HEK293 (cell line): ENCODE data around the gene SUPT4H1.

ENCODE experiments used
- CTCF ChIA-PET: fragments of 350-600 bp; formaldehyde crosslinking; extraction: SDS; loops from one replicate; lab custom pipeline; 2021; ENCODE audit warnings: antibody characterized with exemption; lab: Yijun Ruan, JAX
- POLR2A ChIA-PET: fragments of 300-600 bp; formaldehyde crosslinking; extraction: SDS; loops from one replicate; lab custom pipeline; 2020; ENCODE audit warnings: antibody characterized with exemption, inconsistent platforms; lab: Yijun Ruan, JAX
- H3K27ac ChIP-seq: fragments of 200-500 bp; sonication (Bioruptor generic); 2 replicates; pipeline ENCODE4 v1.5.1; 2014; ENCODE audit warnings: low read depth, low read length, control low read depth, inconsistent platforms; ENCODE audit errors: extremely low read depth
- H3K36me3 ChIP-seq, 2 experiments: fragments of 200-500 bp in 1 of 2; sonication (Bioruptor generic) in 1 of 2; 1 replicate in 1 of 2; 2 replicates in 1 of 2; pipeline ENCODE4 v1.5.1; 2014 to 2017; ENCODE audit warnings: inconsistent platforms in 2 of 2, low read length in 2 of 2; ENCODE audit not compliant: control insufficient read depth in 2 of 2, insufficient read depth in 1 of 2
- H3K4me1 ChIP-seq: fragments of 200-500 bp; sonication (Bioruptor generic); 2 replicates; pipeline ENCODE4 v1.5.1; 2014; ENCODE audit warnings: mild to moderate bottlenecking, low read length, inconsistent platforms; ENCODE audit not compliant: control insufficient read depth, insufficient read depth
- H3K4me3 ChIP-seq: 2 replicates; pipeline ENCODE4 v1.5.1; 2011; ENCODE audit warnings: low read depth, mild to moderate bottlenecking, control low read depth, low read length, moderate library complexity
- H3K9me3 ChIP-seq: fragments of 200-500 bp; sonication (Bioruptor generic); 2 replicates; pipeline ENCODE4 v1.5.1; 2014; ENCODE audit warnings: low read depth, low read length, inconsistent platforms; ENCODE audit not compliant: control insufficient read depth, insufficient read depth
- CTCF ChIP-seq: fragments of 450-650 bp; formaldehyde crosslinking; IDR thresholded peaks from 2 replicates; pipeline ENCODE4 v1.5.1; 2016; ENCODE audit warnings: missing biosample characterization, missing genetic modification characterization
- FEZF1 ChIP-seq: fragments of 450-650 bp; formaldehyde crosslinking; IDR thresholded peaks from 2 replicates; pipeline ENCODE4 v1.5.1; 2016; ENCODE audit warnings: missing biosample characterization, missing genetic modification characterization
- HIC1 ChIP-seq: fragments of 450-650 bp; formaldehyde crosslinking; IDR thresholded peaks from 2 replicates; pipeline ENCODE4 v1.5.1; 2016; ENCODE audit warnings: missing biosample characterization, missing genetic modification characterization
- OVOL3 ChIP-seq: fragments of 450-650 bp; formaldehyde crosslinking; IDR thresholded peaks from 2 replicates; pipeline ENCODE4 v1.5.1; 2016; ENCODE audit warnings: missing biosample characterization, missing genetic modification characterization
- PBX3 ChIP-seq: sonication (generic); formaldehyde crosslinking; IDR thresholded peaks from 2 replicates; pipeline ENCODE4 v1.8.1; 2022; ENCODE audit warnings: mild to moderate bottlenecking, moderate library complexity, missing genetic modification reagents
- SETDB1 ChIP-seq: IDR thresholded peaks from one replicate; pipeline ENCODE4 v1.6.1; 2017; ENCODE audit warnings: mild to moderate bottlenecking, low read length, moderate library complexity, mixed read lengths; ENCODE audit not compliant: insufficient read length
- SP2 ChIP-seq: fragments of 450-650 bp; formaldehyde crosslinking; IDR thresholded peaks from 2 replicates; pipeline ENCODE4 v1.5.1; 2016; ENCODE audit warnings: missing biosample characterization, missing genetic modification characterization
- TCF7L2 ChIP-seq: IDR thresholded peaks from 2 replicates; pipeline ENCODE4 v1.6.1; 2011; ENCODE audit warnings: low read depth, mild to moderate bottlenecking, inconsistent platforms, low read length, moderate library complexity, borderline replicate concordance
- ZEB2 ChIP-seq: fragments of 450-650 bp; formaldehyde crosslinking; IDR thresholded peaks from 2 replicates; pipeline ENCODE4 v1.5.1; 2016; ENCODE audit warnings: missing biosample characterization, missing genetic modification characterization
- ZNF140 ChIP-seq: fragments of 450-650 bp; formaldehyde crosslinking; IDR thresholded peaks from 2 replicates; pipeline ENCODE4 v1.5.1; 2016; ENCODE audit warnings: missing biosample characterization, missing genetic modification characterization
- ZNF18 ChIP-seq: fragments of 450-650 bp; formaldehyde crosslinking; IDR thresholded peaks from 2 replicates; pipeline ENCODE4 v1.5.1; 2016; ENCODE audit warnings: missing biosample characterization, missing genetic modification characterization
- ZNF335 ChIP-seq: fragments of 450-650 bp; formaldehyde crosslinking; conservative IDR thresholded peaks from 2 replicates; pipeline ENCODE4 v1.5.1; 2016; ENCODE audit warnings: missing biosample characterization, missing genetic modification characterization
- ZNF571 ChIP-seq: fragments of 450-650 bp; formaldehyde crosslinking; IDR thresholded peaks from 2 replicates; pipeline ENCODE4 v1.5.0; 2017; ENCODE audit warnings: missing biosample characterization, missing genetic modification characterization
- ZNF585B ChIP-seq: fragments of 450-650 bp; formaldehyde crosslinking; IDR thresholded peaks from 2 replicates; pipeline ENCODE4 v1.5.1; 2016; ENCODE audit warnings: missing biosample characterization, missing genetic modification characterization
- ZNF654 ChIP-seq: fragments of 450-650 bp; formaldehyde crosslinking; IDR thresholded peaks from 2 replicates; pipeline ENCODE4 v1.5.1; 2016; ENCODE audit warnings: low read depth, missing biosample characterization, missing genetic modification characterization
- ZNF777 ChIP-seq: fragments of 450-650 bp; formaldehyde crosslinking; IDR thresholded peaks from 2 replicates; pipeline ENCODE4 v1.5.1; 2017; ENCODE audit warnings: missing biosample characterization, missing genetic modification characterization, borderline replicate concordance

Gene SUPT4H1

DNA sequence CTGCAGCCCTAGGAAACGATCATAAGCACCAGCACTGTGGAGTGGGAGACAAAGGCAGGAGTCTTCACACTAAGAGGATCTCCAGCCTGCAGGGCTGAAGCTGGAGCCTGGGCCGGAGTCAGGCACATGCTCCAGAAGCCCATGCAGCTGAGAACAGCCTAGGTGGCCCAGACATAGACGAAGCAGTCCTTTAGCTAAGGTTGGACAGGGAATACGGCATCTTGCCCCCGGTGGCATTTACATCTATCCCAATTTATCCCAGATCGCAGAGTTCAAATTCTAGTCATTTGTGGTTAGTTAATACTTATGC, 37.3 kb downstream of the SUPT4H1 start:
- POLR2A ChIA-PET = no interaction called here
- CTCF ChIA-PET = interaction anchor here (0.9 to 8.0 kb wide), 5 partner anchors 11 to 135 kb away, joined by 3 to 189 read pairs (median 26); partner anchors contain the start of gene RNF43

More for the DNA sequence above, 37.3 kb downstream of the SUPT4H1 start:
- peaks cover 9% of the 10 kb centered on the region for H3K4me1 ChIP-seq
- peak overlapping the region; percentile 43; the same call in 1 of the 2 replicates for H3K27ac ChIP-seq
- no peaks in the 10 kb centered on the region for H3K36me3 ChIP-seq
- no peak overlapping the region for H3K4me3 ChIP-seq
- H3K9me3 ChIP-seq = no peaks in the 10 kb centered on the region
- TF ChIP-seq ZNF777 (tag by site-specific recombination) = no peak
- no peak for TF ChIP-seq HIC1 (tag by site-specific recombination)
- TF ChIP-seq ZEB2 (tag by site-specific recombination) = no peak
- TF ChIP-seq ZNF585B (tag by site-specific recombination) = no peak
- TF ChIP-seq FEZF1 (tag by site-specific recombination) = no peak
- no peak for TF ChIP-seq TCF7L2
- no peak for TF ChIP-seq ZNF571
- TF ChIP-seq SETDB1 = no peak
- no peak for TF ChIP-seq ZNF654 (tag by site-specific recombination)
- TF ChIP-seq PBX3 (CRISPR knock-in tag) = no peak
- 0 out of 2 replicates have a peak, but pooled peaks have one; percentile 7 for TF ChIP-seq ZNF335
- no peak for TF ChIP-seq SP2 (tag by site-specific recombination)
- no peak for TF ChIP-seq ZNF140 (tag by site-specific recombination)
- TF ChIP-seq OVOL3 (tag by site-specific recombination) = no peak
- TF ChIP-seq CTCF (tag by site-specific recombination) = no peak
- peak; percentile 44; the same call in 1 of the 2 replicates for TF ChIP-seq ZNF18
